Skeletal muscle tissue (tissue), 4 donors: Measurements from ENCODE around the gene CRIM1. TPM values are rescaled to one million over a fixed set of nuclear protein-coding genes. Genes with fewer than 3 reads are reported as not detected.

Experiments used
- H3K27ac ChIP-seq: one replicate; pipeline ENCODE4 v1.7.0; 2013; ENCODE audit warnings: mild to moderate bottlenecking, low read depth, low read length, inconsistent platforms
- H3K27me3 ChIP-seq, 3 donors: one replicate each; pipeline ENCODE4 v1.7.0; 2013; ENCODE audit warnings: low read length in 3 of 3; ENCODE audit not compliant: control insufficient read depth in 3 of 3, insufficient read depth in 3 of 3
- H3K36me3 ChIP-seq, 3 donors: one replicate each; pipeline ENCODE4 v1.7.0; 2013; ENCODE audit warnings: low read length in 3 of 3; ENCODE audit not compliant: control insufficient read depth in 3 of 3, insufficient read depth in 3 of 3
- H3K4me1 ChIP-seq, 3 donors: one replicate each; pipeline ENCODE4 v1.7.0; 2013; ENCODE audit warnings: low read length in 3 of 3, mild to moderate bottlenecking in 3 of 3; ENCODE audit not compliant: control insufficient read depth in 3 of 3, insufficient read depth in 3 of 3
- H3K4me3 ChIP-seq, 3 donors: one replicate each; pipeline ENCODE4 v1.7.0; 2013; ENCODE audit warnings: low read length in 3 of 3
- H3K9ac ChIP-seq, 3 donors: one replicate each; pipeline ENCODE4 v1.7.0; 2013; ENCODE audit warnings: low read length in 3 of 3, mild to moderate bottlenecking in 3 of 3, moderate library complexity in 2 of 3, low read depth in 1 of 3
- H3K9me3 ChIP-seq, 3 donors: one replicate each; pipeline ENCODE4 v1.7.0; 2013; ENCODE audit warnings: low read length in 3 of 3; ENCODE audit not compliant: control insufficient read depth in 3 of 3
- total RNA-seq: library from RNA; depleted of rRNA; stranded (reverse); fragments of >200 nt; gene quantifications from one replicate; pipeline ENCODE4 v1.2.3, GENCODE V29; 2014
- donor health status: Osteomylitis.

CRIM1 gene
- total RNA-seq, 1 donor from 2014 or later = 44.9 TPM

GRCh38 chr2:36512705-36513104 lies 157.1 kb downstream of the CRIM1 start:
- Histone ChIP-seq H3K9me3 (no peaks in the 10 kb centered on the region), H3K27ac (no peak overlapping the region), H3K4me1 (peaks cover 0 to 6% (median 0%) of the 10 kb centered on the region in 3 donors), H3K4me3 (no peak overlapping the region), H3K27me3 (no peaks in the 10 kb centered on the region), H3K9ac (no peak overlapping the region), H3K36me3 (peaks cover 44 to 85% (median 59%) of the 10 kb centered on the region in 3 donors)

- Histone ChIP-seq H3K4me1 (peaks cover 0 to 6% (median 0%) of the 10 kb centered on the region in 3 donors), H3K36me3 (peaks cover 48 to 86% (median 64%) of the 10 kb centered on the region in 3 donors), H3K9me3 (no peaks in the 10 kb centered on the region), H3K27me3 (no peaks in the 10 kb centered on the region), H3K27ac (peak overlapping the region; percentile 1), H3K4me3 (no peak overlapping the region), H3K9ac (no peak overlapping the region)
Measured at GRCh38 chr2:36513661-36514060, 158.1 kb downstream of the CRIM1 start.

- no peaks in the 10 kb centered on the region for H3K27me3 ChIP-seq
- H3K9me3 ChIP-seq = no peaks in the 10 kb centered on the region
- no peaks in the 10 kb centered on the region for H3K4me1 ChIP-seq
- no peak overlapping the region for H3K4me3 ChIP-seq
- no peak overlapping the region for H3K9ac ChIP-seq
- H3K36me3 ChIP-seq = peaks cover 63 to 82% (median 77%) of the 10 kb centered on the region in 3 donors
- no peak overlapping the region for H3K27ac ChIP-seq
Measured at GRCh38 chr2:36515538-36515937, 160.0 kb downstream of the CRIM1 start.

GRCh38 chr2:36516136-36516870 lies 160.7 kb downstream of the CRIM1 start:
- H3K4me3 ChIP-seq = no peak overlapping the region
- H3K36me3 ChIP-seq = peaks cover 62 to 85% (median 83%) of the 10 kb centered on the region in 3 donors
- H3K27me3 ChIP-seq = no peaks in the 10 kb centered on the region
- no peak overlapping the region for H3K9ac ChIP-seq
- no peaks in the 10 kb centered on the region for H3K9me3 ChIP-seq
- no peak overlapping the region for H3K27ac ChIP-seq
- H3K4me1 ChIP-seq = no peaks in the 10 kb centered on the region

GRCh38 chr2:36520431-36520830 lies 164.9 kb downstream of the CRIM1 start:
- Histone ChIP-seq H3K36me3 (peaks cover 50 to 69% (median 64%) of the 10 kb centered on the region in 3 donors), H3K27ac (no peak overlapping the region), H3K4me3 (no peak overlapping the region)

GRCh38 chr2:36523153-36523552 lies 167.6 kb downstream of the CRIM1 start:
- no peak overlapping the region for H3K27ac ChIP-seq
- H3K4me3 ChIP-seq = no peak overlapping the region
- H3K4me1 ChIP-seq = peaks cover 0 to 6% (median 6%) of the 10 kb centered on the region in 3 donors
- H3K9ac ChIP-seq = no peak overlapping the region
- H3K9me3 ChIP-seq = no peaks in the 10 kb centered on the region
- peaks cover 32 to 54% (median 49%) of the 10 kb centered on the region in 3 donors for H3K36me3 ChIP-seq
- no peaks in the 10 kb centered on the region for H3K27me3 ChIP-seq

More at GRCh38 chr2:36520431-36520830, 164.9 kb downstream of the CRIM1 start:
- Histone ChIP-seq H3K9me3 (no peaks in the 10 kb centered on the region), H3K4me1 (peaks cover 0 to 4% (median 3%) of the 10 kb centered on the region in 3 donors), H3K9ac (no peak overlapping the region), H3K27me3 (no peaks in the 10 kb centered on the region)

- Histone ChIP-seq H3K27me3 (no peaks in the 10 kb centered on the region), H3K4me3 (no peak overlapping the region), H3K4me1 (peaks cover under 1 to 23% (median 17%) of the 10 kb centered on the region in 3 donors), H3K9me3 (no peaks in the 10 kb centered on the region), H3K27ac (no peak overlapping the region), H3K36me3 (peaks cover 17 to 39% (median 35%) of the 10 kb centered on the region in 3 donors), H3K9ac (no peak overlapping the region)
Measured at GRCh38 chr2:36525245-36525644, 169.7 kb downstream of the CRIM1 start.

GRCh38 chr2:36526226-36526625 lies 170.6 kb downstream of the CRIM1 start:
- peaks cover 8 to 29% (median 23%) of the 10 kb centered on the region in 3 donors for H3K4me1 ChIP-seq
- peaks cover 12 to 29% (median 25%) of the 10 kb centered on the region in 3 donors for H3K36me3 ChIP-seq
- no peak overlapping the region for H3K9ac ChIP-seq
- no peak overlapping the region for H3K27ac ChIP-seq
- H3K9me3 ChIP-seq = no peaks in the 10 kb centered on the region
- no peak overlapping the region for H3K4me3 ChIP-seq
- no peaks in the 10 kb centered on the region for H3K27me3 ChIP-seq

GRCh38 chr2:36528274-36528673 lies 172.7 kb downstream of the CRIM1 start:
- Histone ChIP-seq H3K27ac (no peak overlapping the region), H3K4me1 (peaks cover 8 to 29% (median 23%) of the 10 kb centered on the region in 3 donors), H3K36me3 (peaks cover 4 to 25% (median 20%) of the 10 kb centered on the region in 3 donors), H3K4me3 (no peak overlapping the region), H3K9ac (no peak overlapping the region), H3K27me3 (no peaks in the 10 kb centered on the region), H3K9me3 (no peaks in the 10 kb centered on the region)

GRCh38 chr2:36528766-36529392 lies 173.3 kb downstream of the CRIM1 start:
- no peak overlapping the region for H3K4me3 ChIP-seq
- no peaks in the 10 kb centered on the region for H3K9me3 ChIP-seq
- H3K36me3 ChIP-seq = peaks cover 0 to 23% (median 15%) of the 10 kb centered on the region in 3 donors
- no peak overlapping the region for H3K27ac ChIP-seq
- no peak overlapping the region for H3K9ac ChIP-seq
- no peaks in the 10 kb centered on the region for H3K27me3 ChIP-seq
- peaks cover 8 to 29% (median 23%) of the 10 kb centered on the region in 3 donors for H3K4me1 ChIP-seq
